Forelimb muscle (tissue), 1 donor: ENCODE measurements around the gene RSRC2. TPM values are rescaled to one million over a fixed set of nuclear protein-coding genes. Genes with fewer than 3 reads are reported as not detected.
"Not testable (repeated sequence)": the region's sequence is repeated elsewhere in the genome, so short reads cannot be mapped to it uniquely, and the experiment has no call there.

ENCODE experiments used
- DNase-seq: peaks from one replicate; pipeline ENCODE4 v3.0.0-alpha.2; 2013; ENCODE audit warnings: low read depth
- polyA plus RNA-seq: library from polyadenylated mRNA; unstranded; fragments of 120-200 nt; gene quantifications from one replicate; pipeline ENCODE4 v1.2.1, GENCODE V29; 2013; ENCODE audit not compliant: insufficient read length

The RSRC2 gene
- polyA plus RNA-seq, 1 donor = 118 TPM

- DNase-seq = no peak
Observed at GRCh38 chr12:122518908-122519307, 7.8 kb downstream of the RSRC2 start.

- DNase-seq = no peak
Observed at GRCh38 chr12:122517877-122518276, 8.9 kb downstream of the RSRC2 start.

GRCh38 chr12:122516544-122517361, 10.0 kb downstream of the RSRC2 start:
- no peak for DNase-seq

- DNase-seq = no peak
Observed at GRCh38 chr12:122515275-122515674, 11.5 kb downstream of the RSRC2 start.

- no peak for DNase-seq
Observed at GRCh38 chr12:122513660-122514059, 13.1 kb downstream of the RSRC2 start.

GRCh38 chr12:122513028-122513427, 13.7 kb downstream of the RSRC2 start:
- not testable (repeated sequence) for DNase-seq

GRCh38 chr12:122508163-122508562, 18.6 kb downstream of the RSRC2 start:
- no peak for DNase-seq

- DNase-seq = no peak
Observed at GRCh38 chr12:122506393-122506938, 20.3 kb downstream of the RSRC2 start.

GRCh38 chr12:122505419-122506051, 21.2 kb downstream of the RSRC2 start:
- DNase-seq = no peak

GRCh38 chr12:122503783-122504590, 22.7 kb downstream of the RSRC2 start:
- DNase-seq = no peak

GRCh38 chr12:122503147-122503751, 23.5 kb downstream of the RSRC2 start:
- DNase-seq = no peak

GRCh38 chr12:122501489-122501989, 25.2 kb downstream of the RSRC2 start:
- no peak for DNase-seq

- peak; percentile 93 for DNase-seq
Observed at GRCh38 chr12:122500685-122501488, 25.8 kb downstream of the RSRC2 start, which contains the start of gene ZCCHC8. Gene ZCCHC8, minus strand, starts transcription at chr12:122500932. Its CDS starts 92 bp downstream, at chr12:122500840.

GRCh38 chr12:122499991-122500684, 26.6 kb downstream of the RSRC2 start:
- DNase-seq = peak; percentile 46

GRCh38 chr12:122495258-122495657, 31.5 kb downstream of the RSRC2 start:
- no peak for DNase-seq

GRCh38 chr12:122493222-122493621, 33.5 kb downstream of the RSRC2 start:
- not testable (repeated sequence) for DNase-seq

GRCh38 chr12:122491991-122492390, 34.7 kb downstream of the RSRC2 start:
- DNase-seq = no peak

GRCh38 chr12:122489038-122489437, 37.7 kb downstream of the RSRC2 start:
- no peak for DNase-seq

GRCh38 chr12:122487807-122488206, 38.9 kb downstream of the RSRC2 start:
- DNase-seq = not testable (repeated sequence)
